Mesenteric fat pad (tissue), 1 donor: ENCODE data around the gene FAM53A. TPM values are rescaled to one million over a fixed set of nuclear protein-coding genes. Genes with fewer than 3 reads are reported as not detected.
"Not testable (repeated sequence)": the region's sequence is repeated elsewhere in the genome, so short reads cannot be mapped to it uniquely, and the experiment has no call there.

Experiments
- DNase-seq: peaks from one replicate; pipeline ENCODE4 v3.0.0-alpha.2; 2020; ENCODE audit warnings: low spot score
- total RNA-seq: library from RNA; stranded (reverse); fragmentation: NEBNext Ultra II Directional; extraction: Animal tissue kit (Norgen Biotek cat#: 25700); gene quantifications from one replicate; pipeline ENCODE4 v1.2.1, GENCODE V29; 2021
- donor health status: DM: yes; HTN: yes; CAD: no.

The FAM53A gene
- total RNA-seq, 1 donor from 2014 or later, result 2.9 TPM

DNA sequence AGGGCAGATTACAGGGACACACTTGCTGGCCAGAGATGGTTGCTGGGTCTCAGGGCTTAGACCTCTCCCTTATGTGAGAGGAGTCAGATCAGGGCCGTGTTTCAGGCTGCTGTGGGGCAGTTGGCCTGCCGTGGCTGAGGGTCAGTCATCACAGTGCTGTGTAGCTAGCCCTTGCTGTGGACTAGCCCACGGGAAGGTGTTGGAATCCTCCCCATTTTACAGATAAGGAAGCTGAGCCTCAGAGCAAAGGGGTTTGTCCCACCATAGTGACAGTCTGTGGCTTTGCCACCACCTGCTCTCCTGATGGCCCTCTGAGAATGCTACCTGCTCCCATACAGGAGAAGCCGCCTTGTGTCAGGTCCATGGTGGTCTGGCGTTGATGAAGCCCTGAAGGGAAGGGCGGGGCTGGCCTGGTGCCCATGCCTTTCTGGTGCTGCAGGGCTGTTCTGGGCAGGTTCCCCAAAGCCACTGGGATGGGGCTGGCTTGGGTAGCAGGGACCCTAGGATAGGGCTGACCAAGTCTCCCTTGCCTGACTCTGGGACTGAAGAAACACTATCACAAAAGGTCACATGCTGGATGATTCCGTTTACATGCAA lies 2.4 kb upstream of the FAM53A start:
- DNase-seq, result no peak

DNA sequence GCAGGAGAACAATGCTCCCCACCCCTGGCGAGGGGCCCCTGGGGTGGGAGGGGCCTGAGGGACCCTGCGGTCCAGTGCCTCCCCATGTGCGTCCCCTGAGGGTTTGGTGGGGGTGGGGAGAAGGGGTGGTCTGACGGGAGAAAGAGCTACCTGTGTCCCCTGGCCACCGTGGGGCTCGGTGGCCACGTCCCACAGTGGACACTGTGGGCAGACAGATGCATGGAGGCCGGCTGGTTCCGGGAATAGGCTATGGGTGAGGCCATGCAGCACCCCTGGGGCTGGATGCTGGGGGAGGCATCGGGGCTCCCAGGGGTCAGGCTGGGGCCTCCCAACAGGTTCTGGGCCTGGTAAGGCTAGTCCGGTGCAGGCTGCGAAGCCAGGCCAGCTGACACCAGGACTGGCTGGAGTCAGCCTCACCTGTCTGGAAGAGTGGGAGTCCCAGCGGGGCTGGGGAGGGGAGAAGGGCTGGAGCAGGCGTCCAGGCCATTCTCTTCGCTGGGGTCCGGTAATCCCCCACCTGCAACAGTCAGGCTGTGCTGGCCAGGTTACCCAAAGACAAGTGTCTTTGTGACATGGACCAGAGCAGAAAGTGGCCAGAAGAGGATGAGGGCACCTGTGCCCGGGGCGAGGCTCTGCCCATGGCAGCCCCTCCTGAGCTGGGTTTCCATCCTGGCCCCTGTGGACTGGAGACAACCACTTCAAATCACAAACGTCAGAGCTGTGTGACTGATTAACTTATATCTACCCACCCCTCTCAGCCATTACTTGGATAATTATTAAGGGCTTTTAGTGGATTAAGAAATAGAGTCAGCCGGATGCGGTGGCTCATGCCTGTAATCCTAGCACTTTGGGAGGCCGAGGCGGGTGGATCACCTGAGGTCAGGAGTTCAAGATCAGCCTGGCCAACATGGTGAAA lies 1.4 kb upstream of the FAM53A start:
- no peak for DNase-seq

DNA sequence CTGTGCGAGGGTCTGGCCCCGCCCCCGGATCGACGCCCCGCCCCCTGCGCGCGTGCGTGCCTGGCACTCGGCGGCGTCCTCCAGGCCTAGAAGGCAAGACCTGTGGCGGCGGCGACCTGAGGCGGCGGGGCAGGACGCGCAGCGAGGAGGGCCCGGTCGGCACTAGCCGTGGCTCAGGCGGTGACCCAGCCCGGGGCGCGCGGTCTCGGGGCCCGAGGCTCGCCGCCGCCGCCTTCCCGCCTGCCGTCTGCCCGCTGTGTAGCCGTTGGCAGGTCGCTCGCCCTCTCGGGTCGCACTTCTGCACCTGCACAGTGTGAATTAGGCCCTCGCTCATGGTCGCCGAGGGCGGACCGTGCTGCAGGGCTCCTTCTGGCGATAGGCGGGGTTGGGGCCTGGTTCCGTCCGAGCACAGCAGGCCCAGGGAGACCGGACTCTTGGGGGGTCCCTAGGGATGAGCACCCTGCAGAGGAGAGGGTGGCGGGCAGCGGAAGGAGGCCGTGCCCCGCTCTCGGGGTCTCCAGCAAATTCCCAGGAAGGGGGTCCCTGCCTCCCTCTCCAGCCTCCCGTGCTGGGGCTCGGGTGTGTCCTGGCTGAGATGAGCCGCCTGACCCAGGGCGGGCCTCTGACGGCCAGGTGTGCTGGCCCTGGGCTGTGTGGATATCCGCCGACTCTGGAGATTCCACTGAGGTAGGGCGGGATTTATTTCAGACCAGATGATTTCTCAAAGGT lies 557 bp upstream of the FAM53A start:
- peak; percentile 97 for DNase-seq

DNA sequence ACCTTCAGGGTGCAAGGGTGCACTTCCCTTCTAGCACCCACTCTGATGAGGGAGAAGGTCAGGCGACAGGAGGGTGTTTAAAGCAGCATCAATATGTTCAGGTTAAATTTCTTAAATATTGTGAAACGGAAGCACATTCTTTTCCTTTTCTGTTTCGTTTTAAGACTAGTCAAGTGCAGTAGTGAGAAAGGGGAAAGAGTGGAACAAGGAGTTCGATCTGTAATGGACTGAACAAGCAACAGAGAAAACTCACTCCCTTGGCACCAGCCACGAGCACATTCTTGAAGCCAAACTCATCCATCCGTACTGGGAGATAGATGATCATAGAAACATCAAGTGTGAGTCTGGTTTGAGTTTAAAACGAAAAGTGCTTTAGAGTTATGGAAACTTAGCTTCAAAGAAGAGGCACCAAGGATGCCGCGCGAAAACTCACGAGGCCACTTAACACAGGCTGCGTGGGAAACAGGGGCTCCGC lies 815 bp downstream of the FAM53A start:
- no peak for DNase-seq

DNA sequence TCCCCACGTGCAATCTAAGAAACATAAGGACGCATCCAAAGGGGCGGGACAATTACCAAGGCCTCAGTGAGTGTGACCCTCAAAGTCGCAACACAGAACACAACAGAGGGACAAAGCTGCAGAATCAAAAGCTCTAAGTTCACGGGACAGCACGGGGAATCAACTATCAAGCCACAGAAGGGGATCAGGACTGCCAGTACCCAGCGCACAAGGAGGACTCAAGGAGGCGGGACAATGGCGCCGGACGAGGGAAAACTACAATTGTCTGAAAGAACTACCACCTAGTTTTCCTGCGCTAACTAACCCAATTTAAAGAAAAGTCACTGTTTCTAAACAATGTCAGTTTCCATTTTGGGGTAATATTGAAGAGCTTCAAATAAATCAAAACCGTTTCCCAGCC lies 1.3 kb downstream of the FAM53A start:
- no peak for DNase-seq

DNA sequence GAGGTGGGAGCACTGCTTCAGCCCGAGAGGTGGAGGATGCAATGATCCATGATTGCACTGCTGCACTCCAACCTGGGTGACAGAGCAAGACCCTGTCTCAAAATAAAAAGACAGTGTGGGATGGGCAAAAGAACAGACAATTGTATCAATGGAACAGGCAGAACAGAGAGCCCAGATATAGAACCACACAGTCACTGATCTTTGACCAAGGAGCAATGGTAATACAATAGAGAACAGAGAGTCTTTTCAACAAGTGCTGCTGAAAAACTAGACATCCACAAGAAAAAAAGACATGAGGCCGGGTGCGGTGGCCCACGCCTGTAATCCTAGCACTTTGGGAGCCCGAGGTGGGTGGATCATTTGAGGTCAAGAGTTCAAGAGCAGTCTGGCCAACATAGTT lies 5.9 kb downstream of the FAM53A start:
- no peak for DNase-seq

DNA sequence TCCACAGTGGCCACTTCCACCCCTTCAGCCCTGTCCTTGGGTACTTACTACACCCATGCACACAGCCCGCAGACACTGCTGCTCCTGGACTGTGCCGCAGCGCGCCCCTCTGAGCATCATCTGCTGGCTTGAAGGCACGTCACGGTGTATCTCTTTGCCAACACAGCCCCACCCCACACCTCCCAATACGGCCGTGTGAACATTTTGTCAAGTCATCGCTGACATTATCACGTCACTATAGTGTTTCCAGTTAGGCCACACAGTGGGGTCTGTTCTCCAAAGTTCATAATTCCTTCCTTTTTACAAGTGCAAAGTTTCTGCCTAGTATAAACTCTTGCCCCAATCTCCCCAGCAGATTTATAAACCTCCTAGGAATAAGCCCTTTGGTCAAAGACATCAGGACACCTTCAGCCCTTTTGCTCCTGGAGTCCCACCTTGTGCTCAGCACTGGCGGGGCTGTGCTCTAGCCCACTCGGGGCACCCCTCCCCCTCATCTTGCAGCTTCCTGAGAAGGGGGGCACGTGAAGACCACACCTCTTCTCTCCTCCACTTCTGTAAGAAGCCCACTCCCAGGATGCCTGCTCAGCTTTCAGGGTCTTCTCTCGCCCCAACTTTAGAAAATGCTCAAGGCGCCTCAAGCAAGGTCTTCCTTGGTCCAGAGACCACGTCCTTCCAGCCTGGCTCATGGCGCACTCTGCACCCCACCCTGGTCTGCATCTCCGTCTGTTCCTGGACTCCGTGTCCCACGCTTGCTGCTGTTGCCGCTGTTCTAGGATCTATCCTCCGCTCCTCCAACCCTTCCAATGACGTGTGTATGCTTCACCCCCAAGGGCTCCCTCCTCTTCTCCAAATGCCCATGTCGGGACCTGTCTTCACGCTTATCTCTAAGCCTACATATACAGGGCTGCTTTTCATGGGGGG lies 7.2 kb downstream of the FAM53A start:
- DNase-seq, result no peak

DNA sequence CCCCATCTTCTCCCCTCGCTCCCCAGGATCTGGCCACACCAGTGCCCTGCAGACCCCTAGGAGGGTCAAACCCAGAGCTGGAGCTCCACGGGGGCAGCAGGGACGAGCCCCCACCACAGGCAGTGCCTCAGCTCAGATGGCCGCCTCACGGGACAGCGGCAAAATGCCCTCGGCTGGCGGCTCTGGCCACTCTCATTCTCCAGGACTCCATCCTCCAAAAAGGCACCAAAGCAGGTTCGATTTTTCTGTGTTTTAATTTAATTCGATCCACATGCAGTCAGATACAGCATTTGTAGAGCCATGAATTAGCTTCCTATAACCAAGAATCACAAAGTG lies 8.3 kb downstream of the FAM53A start:
- no peak for DNase-seq

DNA sequence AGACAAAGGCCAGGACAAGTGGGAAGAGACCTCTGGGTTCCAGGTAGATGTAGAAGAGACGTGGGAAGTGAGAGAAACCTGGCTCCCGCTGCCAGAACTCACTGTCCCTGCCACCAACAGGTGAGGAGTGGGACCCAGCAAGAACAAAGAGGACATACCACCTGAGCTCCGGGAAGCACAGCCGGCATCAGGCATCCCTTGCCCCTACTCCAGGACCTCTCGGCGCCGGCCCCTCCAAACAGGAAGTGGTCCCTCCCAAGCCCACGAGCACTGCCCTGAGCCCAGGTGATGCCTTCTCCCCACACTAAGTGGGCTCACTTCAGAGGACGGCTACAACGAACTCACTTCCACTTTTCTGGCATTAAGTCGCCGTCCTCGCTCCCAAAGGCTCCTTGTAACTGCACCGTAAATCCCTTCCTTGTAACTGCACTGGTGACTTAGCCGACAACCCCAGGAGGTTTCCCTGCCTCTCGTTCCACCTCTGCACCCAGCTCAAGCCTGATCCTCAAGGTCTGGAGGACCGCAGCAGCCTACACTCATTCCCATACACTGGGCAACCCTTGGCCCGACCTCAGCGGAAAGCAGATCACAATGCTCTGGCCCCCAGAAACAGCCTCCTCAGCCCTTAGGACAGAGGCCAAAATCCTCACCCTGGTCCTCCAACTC lies 8.8 kb downstream of the FAM53A start:
- no peak for DNase-seq

DNA sequence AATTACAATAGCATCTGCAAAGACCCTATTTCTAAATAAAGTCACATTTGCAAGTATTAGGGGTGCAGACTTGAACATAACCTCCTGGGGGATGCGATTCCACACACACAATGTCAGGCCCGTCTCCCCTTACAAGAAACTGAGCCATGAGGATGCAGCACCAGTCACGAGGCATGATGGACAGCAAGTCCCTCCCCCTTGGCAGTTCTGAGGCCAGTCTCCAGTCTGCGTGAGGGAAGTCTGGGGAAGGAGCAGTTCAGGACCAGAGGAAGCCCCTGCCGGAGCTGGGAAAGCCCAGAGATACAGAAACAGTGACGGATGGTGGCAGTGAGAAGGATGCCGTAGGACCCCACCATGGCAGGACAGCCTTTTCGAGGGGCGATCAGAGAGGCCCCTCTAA lies 9.4 kb downstream of the FAM53A start:
- no peak for DNase-seq

DNA sequence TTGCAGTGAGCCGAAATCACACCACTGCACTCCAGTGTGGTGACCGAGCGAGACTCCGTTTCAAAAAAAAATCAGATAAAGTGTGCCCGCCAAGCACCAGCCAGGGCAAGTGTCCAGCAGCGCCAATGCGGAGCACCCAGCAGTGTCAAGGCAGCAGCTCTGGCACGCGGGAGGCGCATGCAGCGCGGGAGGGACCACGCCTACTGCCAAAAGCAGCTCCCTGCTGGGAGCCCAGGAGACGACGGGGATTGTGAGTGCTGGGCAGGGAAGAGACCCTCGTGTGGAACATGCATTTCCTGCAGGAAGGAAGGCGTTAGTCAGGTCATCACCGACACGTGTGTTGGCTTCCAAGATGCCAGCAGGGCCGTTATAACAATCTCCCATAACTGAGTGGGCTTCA lies 10.4 kb downstream of the FAM53A start:
- DNase-seq, result no peak

DNA sequence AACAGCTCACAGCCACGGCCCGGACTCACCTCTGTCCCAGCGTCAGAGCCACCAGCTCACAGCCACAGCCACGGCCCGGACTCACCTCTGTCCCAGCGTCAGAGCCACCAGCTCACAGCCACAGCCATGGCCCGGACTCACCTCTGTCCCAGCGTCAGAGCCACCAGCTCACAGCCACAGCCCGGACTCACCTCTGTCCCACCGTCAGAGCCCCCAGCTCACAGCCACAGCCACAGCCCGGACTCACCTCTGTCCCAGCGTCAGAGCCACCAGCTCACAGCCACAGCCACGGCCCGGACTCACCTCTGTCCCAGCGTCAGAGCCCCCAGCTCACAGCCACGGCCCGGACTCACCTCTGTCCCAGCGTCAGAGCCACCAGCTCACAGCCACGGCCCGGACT lies 13.1 kb downstream of the FAM53A start:
- DNase-seq, result not testable (repeated sequence)

DNA sequence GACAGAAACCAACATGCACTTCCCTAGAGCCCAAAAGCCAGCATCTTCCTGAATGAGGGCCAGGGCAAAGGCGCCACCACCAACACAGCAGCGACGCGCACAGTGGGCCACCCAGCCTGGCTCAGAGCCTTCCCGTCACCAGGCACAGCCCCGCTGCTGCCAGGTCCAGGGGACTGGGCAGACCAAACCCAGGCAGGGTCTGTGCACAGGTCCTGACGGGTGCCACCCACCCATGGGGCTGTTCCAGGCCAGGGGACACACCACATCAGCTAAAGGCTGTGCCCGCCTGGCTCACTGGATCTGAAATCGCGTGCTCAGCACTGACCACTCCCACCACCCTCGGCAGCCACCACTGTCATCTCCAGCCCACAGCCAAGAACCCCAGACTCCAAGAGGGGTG lies 13.8 kb downstream of the FAM53A start:
- no peak for DNase-seq

DNA sequence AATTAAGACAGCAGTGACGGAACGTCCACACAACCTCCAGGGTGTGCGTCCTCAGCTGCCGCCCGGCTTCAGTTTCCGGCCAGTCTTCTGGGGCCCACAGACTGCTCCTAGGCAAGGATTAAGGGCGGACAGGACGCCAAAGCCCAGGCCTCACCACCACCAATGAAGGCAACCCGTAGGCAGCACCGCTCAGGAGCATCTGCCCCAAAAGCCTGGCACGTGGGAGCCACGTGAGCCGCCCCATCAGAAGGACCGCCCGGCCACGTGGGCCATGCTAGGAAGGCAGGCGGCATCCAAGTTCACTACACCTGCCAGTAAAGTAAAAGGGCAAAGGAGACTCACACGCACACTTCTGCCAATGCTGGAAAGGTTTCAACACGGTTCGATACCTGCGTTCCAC lies 14.3 kb downstream of the FAM53A start:
- no peak for DNase-seq

DNA sequence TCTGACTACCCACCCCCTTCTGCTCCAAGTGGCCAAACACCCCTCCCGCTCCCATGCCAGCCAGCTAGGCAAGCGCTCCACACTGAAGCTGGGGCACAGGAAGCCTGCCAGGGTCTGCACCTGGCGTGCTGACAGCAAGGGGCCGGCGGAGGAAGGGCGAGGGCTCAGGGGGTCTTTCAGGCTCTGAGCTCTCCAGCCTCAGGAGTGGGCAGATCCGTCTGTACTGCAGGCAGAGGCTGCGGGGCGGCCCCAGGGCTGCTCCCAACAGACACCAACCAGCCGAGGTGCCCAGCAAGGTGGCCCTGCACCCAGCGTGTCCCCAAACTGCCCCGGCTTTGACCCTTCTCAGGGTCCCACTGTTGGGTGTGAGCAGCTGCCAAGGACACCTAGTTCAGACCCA lies 14.8 kb downstream of the FAM53A start:
- DNase-seq, result no peak

DNA sequence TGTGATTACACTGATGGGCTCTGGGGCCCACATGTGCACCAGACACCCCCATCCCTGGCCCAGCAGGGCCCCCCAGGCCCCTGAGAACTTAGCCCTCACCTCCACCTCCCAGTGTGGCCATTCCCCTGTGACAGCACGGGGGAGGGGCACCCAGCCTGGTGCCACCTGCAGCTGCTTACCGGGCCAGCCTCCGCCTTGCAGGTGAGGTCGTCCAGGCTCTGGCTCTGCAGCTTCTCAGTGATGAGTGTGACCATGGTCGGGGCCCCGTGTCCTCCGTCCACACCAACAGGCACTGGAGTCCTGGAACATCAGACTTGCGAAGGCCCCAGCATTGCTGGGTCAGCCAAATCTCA lies 15.6 kb downstream of the FAM53A start:
- no peak for DNase-seq

DNA sequence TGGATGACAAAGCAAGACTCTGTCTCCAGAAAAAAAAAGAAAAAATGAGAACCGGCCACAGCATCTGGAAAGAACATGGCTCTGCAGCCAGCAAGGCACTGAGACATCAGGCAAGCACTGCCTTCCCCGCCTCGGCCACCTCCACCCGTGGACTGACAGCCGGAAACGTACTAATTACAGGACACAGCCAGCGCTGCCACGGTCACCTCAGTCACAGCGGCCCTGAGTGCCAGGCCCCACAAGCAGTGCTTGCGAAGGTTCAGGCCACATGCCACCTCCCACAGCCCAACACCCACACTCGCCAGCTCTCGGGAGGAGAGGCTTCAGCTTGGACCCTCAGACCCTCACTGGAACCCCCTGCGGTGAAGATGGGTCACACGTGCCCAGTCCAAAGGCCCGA lies 16.8 kb downstream of the FAM53A start:
- no peak for DNase-seq

DNA sequence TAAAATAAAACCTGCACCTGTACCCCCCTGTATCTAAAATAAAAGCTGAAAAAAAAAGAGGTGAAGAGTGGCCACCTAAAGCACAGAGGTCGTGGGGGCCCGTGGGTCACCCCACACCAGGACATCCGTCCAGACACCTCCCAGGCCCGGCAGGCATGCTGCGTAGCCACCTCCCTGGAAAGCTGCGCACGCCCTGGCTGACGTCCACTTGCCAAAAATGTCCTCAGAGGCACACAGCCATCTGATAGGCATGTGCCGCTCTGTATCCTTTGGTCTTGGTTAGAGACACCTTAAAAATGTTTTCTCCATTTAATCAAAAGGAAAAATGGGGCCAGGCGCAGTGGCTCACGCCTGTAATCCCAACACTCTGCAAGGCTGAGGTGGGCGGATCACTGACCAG lies 17.7 kb downstream of the FAM53A start:
- no peak for DNase-seq

DNA sequence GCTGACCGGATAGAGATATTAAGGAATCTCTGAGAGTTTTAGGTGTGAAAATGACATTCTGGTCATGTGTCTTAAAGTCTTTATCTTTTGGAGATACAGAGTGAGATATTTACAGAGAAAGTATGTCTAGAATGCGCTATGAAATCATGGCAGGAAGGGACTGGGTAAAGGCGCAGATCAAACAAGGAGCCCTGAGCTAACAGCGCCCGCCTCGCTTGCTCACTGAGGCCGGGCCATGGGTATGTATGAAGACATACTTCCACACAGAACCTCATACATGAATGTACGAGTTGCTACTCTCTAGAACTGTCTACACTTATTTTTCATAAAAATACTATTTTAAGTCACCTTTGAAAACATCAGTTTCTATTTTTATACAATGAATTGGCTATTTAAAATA lies 20.0 kb downstream of the FAM53A start:
- DNase-seq, result no peak

DNA sequence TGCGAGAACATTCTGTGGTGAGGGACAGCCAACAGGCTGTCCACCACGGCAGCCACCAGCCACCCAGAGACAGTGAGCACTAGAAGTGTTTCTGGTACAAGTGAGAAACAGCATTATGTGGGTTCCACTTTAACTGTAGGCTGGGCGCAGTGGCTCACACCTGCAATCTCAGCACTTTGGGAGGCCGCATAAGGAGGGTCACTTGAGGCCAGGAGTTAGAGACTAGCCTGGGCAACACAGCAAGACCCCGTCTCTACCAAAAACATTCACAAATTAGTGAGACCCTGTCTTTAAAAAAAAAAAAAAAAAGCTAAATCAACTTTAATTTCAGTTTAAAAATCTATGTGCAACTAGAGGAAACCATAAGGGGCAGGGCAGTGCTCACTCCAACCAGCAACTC lies 20.6 kb downstream of the FAM53A start:
- DNase-seq, result no peak

DNA sequence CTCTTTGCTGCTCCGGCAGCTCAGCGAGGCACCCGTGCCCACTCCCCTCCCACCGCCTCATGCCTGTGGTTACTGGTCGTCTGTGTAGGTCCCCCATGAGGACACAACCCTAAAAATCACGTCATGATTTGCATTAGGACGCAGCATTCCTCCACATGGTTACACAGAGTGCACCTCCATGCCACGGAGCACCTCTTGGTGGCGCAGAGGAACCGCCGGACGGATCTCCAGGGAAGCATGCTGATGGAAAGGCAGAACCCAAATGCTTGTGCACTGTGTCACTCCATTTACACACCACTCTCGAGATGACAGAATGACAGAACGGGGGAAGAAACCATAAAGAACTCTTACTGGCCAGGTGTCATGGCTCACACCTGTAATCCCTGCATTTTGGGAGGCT lies 22.4 kb downstream of the FAM53A start:
- no peak for DNase-seq
